ENCODE results near the gene ARF3. TPM values are rescaled to one million over a fixed set of nuclear protein-coding genes. Genes with fewer than 3 reads are reported as not detected.
A peak's percentile ranks its signal among the peaks of the same experiment; 100 is the strongest.

Gene ARF3
- total and polyA plus RNA-seq, 9 of the 15 experiments (the other 6 are each of a cell fraction or from before 2014, with no cell fraction given), result 5.9 to 170 (median 64.4) TPM

DNA sequence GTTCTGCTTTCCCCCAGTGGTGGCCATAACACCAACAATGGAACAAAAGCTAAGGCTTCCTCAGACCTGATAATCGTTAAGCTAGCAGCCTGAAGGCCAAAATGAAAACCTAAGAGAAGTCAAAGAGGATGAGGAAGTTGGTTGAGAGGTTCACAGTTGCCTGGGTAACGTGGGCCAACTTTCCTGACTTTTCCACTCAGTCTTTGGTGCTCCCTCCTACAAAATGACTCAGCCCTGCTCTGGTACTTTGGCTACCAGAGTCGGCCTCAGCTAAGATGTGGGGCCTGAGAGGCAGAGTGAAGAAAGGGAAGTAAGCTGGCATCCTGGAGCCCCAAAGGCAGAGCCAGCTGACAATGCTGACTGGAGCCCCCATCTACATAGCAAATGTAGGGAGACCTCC lies 17.1 kb downstream of the ARF3 start:
- Histone ChIP-seq H3K4me3 (no peak overlapping the region), H3K79me2 (ENCODE audit: control insufficient read depth, insufficient read depth, low read length) (peaks cover 23% of the 10 kb centered on the region), H3K27ac (ENCODE audit: extremely low read depth, low read depth, low read length) (no peak overlapping the region), H3K9me3 (replicated peaks; ENCODE audit: control insufficient read depth, insufficient read depth, low read depth, low read length) (no peaks in the 10 kb centered on the region), H3K27me3 (ENCODE audit: control insufficient read depth in 2 of 2, insufficient read depth in 2 of 2, low read length in 2 of 2) (no peaks in the 10 kb centered on the region), H3K36me3 (ENCODE audit: control insufficient read depth, insufficient read depth, low read length) (peaks cover 83% of the 10 kb centered on the region; the same call in 2 of the 3 replicates), H3K9ac (ENCODE audit: insufficient read depth in 1 of 2, low read depth in 2 of 2, low read length in 2 of 2) (no peak overlapping the region), H2AFZ (ENCODE audit: low read depth, low read length) (no peak overlapping the region), H3K9me1 (ENCODE audit: control insufficient read depth, insufficient read depth, low read length) (no peaks in the 10 kb centered on the region), H4K20me1 (replicated peaks; ENCODE audit: control insufficient read depth, insufficient read depth, low read length) (peaks cover 14% of the 10 kb centered on the region; the same call in 1 of the 2 replicates), H3K4me1 (replicated peaks in 1 of 2; ENCODE audit: control insufficient read depth in 2 of 2, insufficient read depth in 2 of 2, low read length in 2 of 2) (no peaks in the 10 kb centered on the region; a peak in 1 of 5 replicates), H3K4me2 (ENCODE audit: insufficient read depth, low read length) (no peak overlapping the region)
- in situ Hi-C loops (cut with MboI) (no loop called here), intact Hi-C loops (cut with micrococcal nuclease) (no loop called here)
- ChIA-PET CTCF (ENCODE audit: low intra/inter-chr PET ratio) (no interaction called here), POLR2A (interaction anchor here (0.7 to 1.4 kb wide), 4 partner anchors 11 to 114 kb away, joined by 3 to 5 read pairs (median 4); no protein-coding TSS in a partner anchor)
- FAIRE-seq, result no peak
- no TSS peak for BruUV-seq (replicated peaks)
- TF ChIP-seq RFX1 (IDR thresholded peaks at IDR 0.05), result peak; percentile 20; the same call in 1 of the 2 replicates
- no peak for TF ChIP-seq RB1 (IDR thresholded peaks at IDR 0.05; ENCODE audit: low read depth)
- no peak for ATAC-seq
- WGBS (ENCODE audit: insufficient coverage, low coverage, missing lambda C conversion rate), result 92% methylated on average over 3 of the region's 3 CpGs
- no peak for DNase-seq (ENCODE audit: extremely low read depth in 1 of 4, low spot score in 3 of 4)

DNA sequence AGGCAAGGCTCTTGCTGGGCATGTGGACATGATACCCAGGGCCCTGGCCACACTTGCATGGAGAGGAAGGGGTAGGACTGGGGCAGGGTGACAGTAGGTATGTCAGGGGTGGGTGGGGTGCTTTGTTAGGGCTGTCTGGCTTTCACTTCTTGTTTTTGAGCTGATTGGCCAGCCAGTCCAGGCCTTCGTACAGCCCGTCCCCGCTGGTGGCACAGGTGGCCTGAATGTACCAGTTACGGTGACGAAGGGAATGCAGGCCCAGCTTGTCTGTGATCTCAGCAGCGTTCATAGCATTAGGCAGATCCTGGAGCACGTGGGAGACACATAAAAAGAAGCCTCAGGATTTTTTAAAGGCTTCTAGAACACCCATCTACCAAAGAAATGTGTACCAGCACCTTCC lies 18.5 kb downstream of the ARF3 start:
- 90% methylated on average over 6 of the region's 7 CpGs for WGBS (ENCODE audit: insufficient coverage, low coverage, missing lambda C conversion rate)
- CTCF ChIA-PET (ENCODE audit: low intra/inter-chr PET ratio), result no interaction called here
- Histone ChIP-seq H3K4me1 (replicated peaks in 1 of 2; ENCODE audit: control insufficient read depth in 2 of 2, insufficient read depth in 2 of 2, low read length in 2 of 2) (no peaks in the 10 kb centered on the region; a peak in 1 of 5 replicates), H3K9me3 (replicated peaks; ENCODE audit: control insufficient read depth, insufficient read depth, low read depth, low read length) (no peaks in the 10 kb centered on the region), H3K36me3 (ENCODE audit: control insufficient read depth, insufficient read depth, low read length) (peaks cover 88% of the 10 kb centered on the region), H3K79me2 (ENCODE audit: control insufficient read depth, insufficient read depth, low read length) (peaks cover 15% of the 10 kb centered on the region; the same call in 1 of the 3 replicates), H4K20me1 (replicated peaks; ENCODE audit: control insufficient read depth, insufficient read depth, low read length) (peaks cover 14% of the 10 kb centered on the region; the same call in 1 of the 2 replicates), H3K4me3 (no peak overlapping the region), H3K9me1 (ENCODE audit: control insufficient read depth, insufficient read depth, low read length) (no peaks in the 10 kb centered on the region), H3K27ac (ENCODE audit: extremely low read depth, low read depth, low read length) (no peak overlapping the region), H3K27me3 (ENCODE audit: control insufficient read depth in 2 of 2, insufficient read depth in 2 of 2, low read length in 2 of 2) (no peaks in the 10 kb centered on the region), H3K4me2 (ENCODE audit: insufficient read depth, low read length) (no peak overlapping the region), H2AFZ (ENCODE audit: low read depth, low read length) (no peak overlapping the region), H3K9ac (ENCODE audit: insufficient read depth in 1 of 2, low read depth in 2 of 2, low read length in 2 of 2) (0 out of 4 replicates have a peak overlapping the region, but pooled peaks of 1 of the 2 experiments have one; percentile 23)
- POLR2A ChIA-PET, result interaction anchor here (0.6 to 0.7 kb wide), 2 partner anchors 18 to 105 kb away, joined by 3 read pairs; no protein-coding TSS in a partner anchor
- no TSS peak for BruUV-seq (replicated peaks)
- in situ Hi-C loops (cut with MboI), result no loop called here
- DNase-seq (ENCODE audit: extremely low read depth in 1 of 4, low spot score in 3 of 4), result no peak
- intact Hi-C loops (cut with micrococcal nuclease), result no loop called here
- no peak for ATAC-seq
- no peak for FAIRE-seq
- TF ChIP-seq REST (IDR thresholded peaks at IDR 0.05; ENCODE audit: borderline replicate concordance) (no peak), REST (CRISPR knock-in tag; IDR thresholded peaks at IDR 0.05; ENCODE audit: low read depth) (no peak), ZNF79 (CRISPR knock-in tag; IDR thresholded peaks at IDR 0.05; ENCODE audit: low read depth) (no peak), YBX1 (IDR thresholded peaks at IDR 0.05) (no peak), RUNX1 (IDR thresholded peaks at IDR 0.05; ENCODE audit: low read depth) (no peak), USF1 (CRISPR knock-in tag; IDR thresholded peaks at IDR 0.05) (no peak)

All from K562 (cell line).